Suprapubic skin (tissue), 4 donors: Measurements from ENCODE around the gene MYO5B.

Source experiments
- CTCF ChIP-seq, 2 donors: fragments of 200-600 bp in 1 of 2; fragments of 450-650 bp in 1 of 2; sonication (generic) in 1 of 2; IDR thresholded peaks; one replicate each; pipeline ENCODE4 v1.5.1; 2016 to 2019; ENCODE audit warnings: antibody characterized with exemption in 2 of 2, mild to moderate bottlenecking in 1 of 2, moderate library complexity in 1 of 2
- POLR2A ChIP-seq, 2 donors: fragments of 450-650 bp; IDR thresholded peaks; one replicate each; pipeline ENCODE4 v1.6.1; 2017; ENCODE audit warnings: antibody characterized with exemption in 2 of 2, mild to moderate bottlenecking in 2 of 2, moderate library complexity in 2 of 2
- POLR2AphosphoS5 ChIP-seq, 3 donors: sonication (generic); formaldehyde crosslinking; IDR thresholded peaks; one replicate each; pipeline ENCODE4 v1.6.1; 2017; ENCODE audit warnings: antibody characterized with exemption in 3 of 3

DNA sequence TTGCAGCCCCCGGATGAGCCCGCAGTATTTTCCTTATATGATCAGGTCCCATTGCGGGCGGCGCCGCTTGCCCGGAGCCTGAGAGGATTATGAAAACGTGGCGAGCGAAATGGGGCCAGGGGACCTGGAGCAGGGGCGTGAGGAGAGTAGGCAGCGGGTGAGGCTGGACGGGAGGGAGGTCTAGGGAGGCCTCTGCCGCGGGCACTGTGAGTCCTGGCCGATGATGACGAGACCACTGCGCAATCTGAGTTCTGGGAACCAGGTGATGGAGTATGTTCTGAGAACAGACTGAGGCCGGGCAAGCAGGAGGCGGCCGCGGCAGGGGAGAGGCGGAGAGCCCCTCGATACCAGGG, 380.8 kb downstream of the MYO5B start:
- no peak for TF ChIP-seq CTCF (IDR thresholded peaks at IDR 0.05)
- no peak for TF ChIP-seq POLR2A (IDR thresholded peaks at IDR 0.05)
- TF ChIP-seq POLR2AphosphoS5 (IDR thresholded peaks at IDR 0.05) = no peak
